CD4-positive, alpha-beta T cell treated with Interleukin-1 beta for 1 hour (primary cell): ENCODE data around the gene GRIN2B.

Source experiments
- DNase-seq, 2 donors: peaks; one replicate each; pipeline ENCODE4 v3.0.0-alpha.2; 2020 to 2022

The GRIN2B gene

DNA sequence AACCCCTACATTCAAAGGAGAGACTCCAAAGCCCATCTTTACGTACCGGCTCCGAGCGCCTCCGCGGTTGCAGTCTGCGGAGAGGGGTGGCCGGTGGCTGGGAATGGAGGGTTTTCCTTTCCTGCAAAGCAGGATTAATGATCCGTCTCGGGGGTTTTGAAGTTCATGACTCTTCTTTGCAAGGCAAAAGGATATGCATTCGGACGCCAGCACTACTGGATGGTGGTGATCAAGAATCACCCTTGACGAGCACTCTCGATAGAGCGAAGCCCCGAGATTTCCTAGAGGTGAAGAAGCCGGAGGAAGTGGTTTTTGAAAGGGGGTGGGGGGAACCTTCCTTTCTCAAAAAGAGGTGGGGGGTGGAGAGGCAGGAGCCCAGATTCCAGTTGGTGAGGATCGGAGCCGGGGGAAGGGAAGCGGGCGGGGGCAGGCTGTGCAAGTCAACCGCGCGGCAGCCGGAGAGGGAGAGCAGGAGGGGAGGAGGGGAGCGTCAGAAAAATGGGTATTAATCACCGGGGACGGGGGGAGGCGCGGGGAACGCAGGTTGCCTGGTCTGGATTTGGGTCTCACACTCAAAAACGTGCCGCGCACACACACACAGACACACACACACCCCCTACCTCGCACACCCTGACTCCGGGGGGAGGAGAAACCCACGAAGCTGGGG, at the start of gene GRIN2B:
Gene GRIN2B (minus strand): TSS at position 307 of the 667 bp plus-strand sequence. CDS start 115,394 bp downstream, outside the sequence.
- DNase-seq, result no peak

DNA sequence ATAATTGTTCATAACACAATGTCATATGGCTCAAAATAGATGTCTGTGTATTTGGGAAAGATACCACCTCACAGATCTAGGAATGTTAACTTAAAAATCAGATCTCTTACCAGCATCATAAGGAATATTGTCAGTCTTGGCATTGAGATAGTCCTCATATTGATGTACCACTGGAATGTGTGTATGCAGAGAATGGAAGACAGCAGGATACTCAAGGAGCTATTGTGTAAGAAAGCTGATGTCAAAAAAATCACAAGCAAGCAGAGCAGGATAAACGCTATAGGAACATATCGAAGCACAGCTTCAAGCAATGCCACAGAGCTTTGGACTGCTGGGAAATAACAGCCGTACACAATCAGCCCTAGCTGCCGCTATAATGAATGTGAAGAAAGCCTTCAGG, 45.1 kb upstream of the GRIN2B start:
- DNase-seq, result no peak

DNA sequence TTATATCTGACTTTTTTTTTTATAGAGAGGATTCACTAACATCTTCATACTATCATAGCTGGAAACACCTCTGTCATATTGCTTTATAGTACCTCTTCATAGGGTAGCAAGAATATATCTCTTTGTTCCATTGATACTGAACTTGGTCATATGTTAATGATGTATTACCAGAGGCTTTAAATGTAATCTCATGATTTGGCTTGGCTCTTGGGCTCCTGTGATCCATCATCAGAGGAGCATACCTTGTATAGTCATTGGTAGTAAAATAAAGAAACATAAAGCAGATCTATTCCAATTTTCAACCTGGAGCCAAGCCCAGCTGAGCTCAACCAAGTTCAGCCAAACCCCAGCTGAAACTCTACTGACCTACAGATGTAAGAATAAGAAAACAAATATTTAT, 43.2 kb upstream of the GRIN2B start:
- no peak for DNase-seq

DNA sequence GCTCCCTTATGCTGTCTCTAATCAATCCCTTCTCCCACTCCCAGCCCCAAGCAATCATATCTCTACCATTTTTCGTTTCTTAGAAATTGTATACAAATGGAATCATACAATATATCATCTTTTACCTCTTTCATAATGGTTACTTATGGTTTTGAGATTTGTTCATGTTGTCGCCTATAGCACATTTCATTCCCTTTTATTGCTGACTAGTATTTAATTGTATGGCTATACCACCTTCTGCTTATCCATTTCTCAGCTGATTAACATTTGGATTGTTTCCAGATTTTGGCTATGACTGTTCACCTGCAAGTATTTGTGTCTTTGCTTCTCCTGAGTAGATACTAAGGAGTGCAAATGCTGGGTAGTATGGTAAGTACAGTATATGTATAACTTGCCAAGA, 36.7 kb upstream of the GRIN2B start:
- no peak for DNase-seq

DNA sequence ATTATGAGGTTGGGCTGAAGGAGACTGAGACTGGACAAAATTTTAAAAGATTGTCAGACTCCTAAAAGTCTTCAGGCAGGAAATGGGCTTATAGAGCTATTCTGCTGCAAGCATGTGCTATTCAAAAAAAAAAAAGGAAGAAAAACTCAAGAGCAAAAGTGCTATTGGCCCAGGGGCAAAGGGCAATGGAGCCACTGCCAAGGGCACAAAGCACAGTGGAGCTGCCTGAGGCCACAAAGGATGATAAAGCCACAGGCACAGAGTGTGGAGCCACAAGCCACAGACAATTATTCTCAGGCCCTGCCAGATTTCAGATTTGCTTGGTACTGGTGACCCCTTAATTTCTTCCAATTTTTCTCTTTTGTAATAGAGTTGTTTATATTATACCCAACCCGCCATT, 29.6 kb upstream of the GRIN2B start:
- DNase-seq, result no peak

DNA sequence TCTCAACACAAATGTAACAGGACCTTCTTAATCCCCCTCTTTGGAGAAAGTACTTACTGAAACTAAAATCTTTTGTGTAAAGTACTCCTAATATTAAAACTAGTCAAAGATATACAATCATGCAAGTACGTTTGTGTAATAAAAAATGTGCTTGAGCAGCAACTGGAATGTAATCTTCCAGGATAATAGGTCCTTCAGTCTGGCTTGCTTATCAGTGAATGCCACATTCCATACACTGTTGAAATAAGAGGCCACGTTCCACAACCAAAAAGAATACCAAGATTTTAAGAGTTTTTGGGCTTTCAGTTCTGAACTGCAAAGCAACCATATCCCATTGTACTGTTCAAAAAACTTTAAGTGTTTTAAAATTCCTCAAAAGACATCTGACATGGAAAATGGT, 26.2 kb upstream of the GRIN2B start:
- DNase-seq, result no peak

DNA sequence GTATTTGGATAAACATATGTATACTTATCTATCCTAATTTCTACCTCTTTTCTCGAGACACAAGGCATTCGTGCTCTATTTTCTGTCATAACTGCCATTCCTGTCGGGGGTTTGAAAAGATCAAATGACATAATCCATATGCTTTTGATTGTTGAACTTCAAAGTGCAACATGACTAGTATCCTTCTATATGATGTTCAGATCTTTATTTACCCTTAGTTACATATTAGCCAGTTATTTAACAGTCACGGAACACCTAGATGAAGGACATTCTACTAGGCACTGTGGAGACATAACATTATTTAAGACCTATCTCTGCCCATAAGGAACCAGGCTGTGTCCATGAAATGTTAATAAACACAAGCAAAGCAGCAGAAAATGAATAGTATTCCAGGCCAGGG, 11.2 kb upstream of the GRIN2B start:
- no peak for DNase-seq

DNA sequence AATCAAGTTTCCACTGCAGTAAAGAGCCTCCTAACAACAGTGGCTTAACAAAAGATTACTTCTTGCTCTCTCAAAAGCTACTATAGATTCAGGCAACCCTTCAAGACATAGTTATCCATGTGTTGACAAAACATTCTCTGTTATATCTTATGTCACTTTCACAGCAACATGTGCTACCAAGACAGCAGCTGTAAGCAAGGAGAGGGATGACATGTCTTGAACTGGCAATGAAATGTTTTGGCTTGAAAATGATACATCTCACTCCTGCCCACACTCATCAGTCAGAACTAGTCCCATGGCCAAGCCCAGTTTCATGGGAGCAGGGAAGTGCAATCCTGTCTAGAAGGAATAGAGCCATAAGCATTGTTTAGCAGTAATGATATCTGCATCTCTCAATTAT, 10.7 kb upstream of the GRIN2B start:
- no peak for DNase-seq

DNA sequence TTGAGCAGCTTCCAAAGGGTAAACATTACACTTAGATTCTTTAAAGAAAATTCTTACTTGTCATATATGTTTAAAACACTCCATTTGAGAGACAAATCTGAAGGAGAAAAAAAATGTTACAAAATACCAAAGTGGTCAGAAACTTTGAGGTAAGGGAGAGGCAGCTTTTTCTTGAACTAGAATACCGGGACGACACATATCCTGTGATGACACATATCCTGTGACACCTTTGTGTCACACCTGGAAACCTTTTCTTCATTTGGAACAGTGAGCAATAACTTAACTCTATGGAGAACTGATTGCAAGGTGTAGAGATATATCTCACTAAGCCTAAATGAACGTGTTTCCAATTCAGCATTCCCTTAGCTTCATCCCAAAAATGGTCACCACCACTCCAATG, 4.6 kb upstream of the GRIN2B start:
- no peak for DNase-seq

DNA sequence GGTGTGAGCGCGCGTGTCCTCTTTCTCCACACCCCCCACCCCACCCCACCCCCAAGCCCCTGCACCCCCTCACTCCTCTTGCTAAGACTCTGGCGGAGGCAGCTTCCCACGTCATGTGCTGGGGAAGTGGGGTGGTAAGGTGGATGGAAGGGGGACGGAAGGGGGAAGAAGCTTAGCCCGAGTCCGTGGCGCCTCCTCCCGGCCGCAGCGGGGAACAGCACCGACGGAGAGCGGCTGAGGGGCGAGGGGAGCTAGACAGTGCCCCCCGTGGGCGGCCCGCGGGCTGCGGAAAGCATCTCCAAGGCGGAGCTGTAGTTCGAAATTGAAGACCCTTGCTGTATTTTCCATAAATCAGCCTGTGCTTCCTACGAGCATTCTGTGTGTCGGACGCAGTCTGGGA, 588 bp upstream of the GRIN2B start:
- DNase-seq, result no peak

DNA sequence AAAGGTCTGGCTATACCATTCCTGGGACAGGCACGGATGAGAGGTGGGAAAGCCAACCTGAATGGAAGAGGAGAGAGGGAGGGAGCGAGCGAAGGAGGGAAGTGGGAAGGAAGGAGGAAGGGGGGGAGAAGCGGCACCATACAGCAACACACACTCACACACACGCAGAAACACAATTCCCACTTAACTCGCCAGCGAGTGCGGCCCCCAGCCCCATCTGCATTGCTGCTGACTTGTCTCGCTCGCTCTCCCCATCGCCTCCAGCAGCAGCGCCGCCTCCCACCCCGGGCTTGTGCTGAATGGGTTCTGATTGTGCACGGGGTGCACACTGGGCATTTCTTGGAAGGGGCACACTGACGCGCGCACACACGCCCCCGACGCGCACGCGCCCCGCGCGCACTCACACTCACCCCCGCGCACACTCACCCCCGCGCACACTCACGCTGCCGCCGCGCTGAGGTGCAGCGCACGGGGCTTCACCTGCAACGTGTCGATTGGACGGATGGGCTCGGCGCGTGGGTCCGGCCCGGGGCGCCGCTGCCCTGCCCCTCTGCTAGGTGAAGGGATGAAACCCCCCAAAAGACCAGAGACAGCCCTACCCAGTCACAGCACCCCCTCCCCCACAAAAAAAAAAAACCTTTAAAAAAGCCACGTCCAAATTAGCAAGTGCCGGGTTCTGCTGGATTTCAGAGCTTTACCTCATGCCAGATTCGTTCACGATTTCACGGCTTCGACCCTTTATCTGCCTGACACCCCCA, 685 bp downstream of the GRIN2B start:
- no peak for DNase-seq

DNA sequence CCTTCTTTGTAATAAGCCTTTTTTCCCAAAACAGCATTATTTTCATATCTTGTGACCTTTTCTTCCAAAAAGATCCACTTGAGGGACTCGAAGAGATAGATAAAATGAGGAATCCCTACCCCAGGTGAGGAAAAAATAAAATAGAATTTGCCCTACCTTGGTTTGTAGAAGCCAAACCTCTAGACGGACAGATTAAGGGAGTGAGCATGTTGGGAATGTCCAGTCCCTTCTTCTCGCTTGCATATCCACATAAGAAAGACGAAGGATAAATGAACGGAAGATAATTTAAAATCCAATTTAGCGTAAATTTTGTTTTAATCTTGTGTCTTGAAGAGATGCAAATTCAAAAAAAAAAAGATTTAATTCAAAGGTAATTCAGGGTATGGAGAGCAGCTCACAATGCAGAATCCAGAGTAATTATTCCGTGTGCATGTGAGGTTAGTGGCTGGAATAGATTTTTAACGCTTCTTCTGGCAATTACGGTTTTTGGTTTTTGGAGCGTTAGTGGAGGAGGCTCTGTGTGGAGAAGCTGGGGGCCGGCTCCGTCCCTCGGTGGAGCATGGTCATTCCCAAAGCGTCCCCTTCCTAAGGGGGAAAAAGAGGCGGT, 1.5 kb downstream of the GRIN2B start:
- no peak for DNase-seq

DNA sequence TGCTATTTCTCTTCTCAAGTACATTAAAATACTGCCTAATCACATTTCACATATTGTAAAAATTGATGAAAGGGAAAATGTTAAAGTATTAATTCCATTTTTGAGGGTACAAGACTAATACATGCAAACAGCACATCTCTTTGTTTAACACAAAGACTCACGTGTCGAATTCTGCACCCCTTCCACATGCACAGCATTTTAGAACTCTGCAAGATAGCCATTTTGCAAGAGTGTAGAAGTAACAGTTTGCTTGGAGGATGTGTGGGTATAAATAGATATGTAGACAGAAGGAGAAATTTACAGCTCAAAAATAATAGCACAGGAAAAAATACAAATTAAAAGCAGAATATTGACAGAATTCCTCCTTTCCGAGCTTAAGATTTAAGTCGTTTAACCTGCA, 2.5 kb downstream of the GRIN2B start:
- DNase-seq, result no peak

DNA sequence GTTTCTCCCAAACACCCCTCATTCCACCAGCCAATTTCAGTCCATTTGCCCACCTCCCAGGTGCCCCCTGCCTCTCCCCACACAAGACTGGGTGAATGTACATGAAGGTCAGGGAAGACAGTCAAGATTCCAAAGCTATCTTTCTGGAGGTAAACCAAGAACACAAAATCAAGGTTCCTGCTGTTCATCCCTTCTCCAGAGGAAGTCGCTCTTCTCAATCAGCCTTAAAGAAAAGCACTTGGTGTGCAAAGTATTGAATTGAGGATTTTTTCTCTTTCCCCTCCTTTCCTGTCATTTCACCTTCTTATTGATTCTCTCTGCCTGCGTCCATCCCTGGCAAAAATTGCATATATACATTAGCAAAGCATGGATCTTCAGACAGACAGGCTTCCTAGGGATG, 4.5 kb downstream of the GRIN2B start:
- DNase-seq, result no peak

DNA sequence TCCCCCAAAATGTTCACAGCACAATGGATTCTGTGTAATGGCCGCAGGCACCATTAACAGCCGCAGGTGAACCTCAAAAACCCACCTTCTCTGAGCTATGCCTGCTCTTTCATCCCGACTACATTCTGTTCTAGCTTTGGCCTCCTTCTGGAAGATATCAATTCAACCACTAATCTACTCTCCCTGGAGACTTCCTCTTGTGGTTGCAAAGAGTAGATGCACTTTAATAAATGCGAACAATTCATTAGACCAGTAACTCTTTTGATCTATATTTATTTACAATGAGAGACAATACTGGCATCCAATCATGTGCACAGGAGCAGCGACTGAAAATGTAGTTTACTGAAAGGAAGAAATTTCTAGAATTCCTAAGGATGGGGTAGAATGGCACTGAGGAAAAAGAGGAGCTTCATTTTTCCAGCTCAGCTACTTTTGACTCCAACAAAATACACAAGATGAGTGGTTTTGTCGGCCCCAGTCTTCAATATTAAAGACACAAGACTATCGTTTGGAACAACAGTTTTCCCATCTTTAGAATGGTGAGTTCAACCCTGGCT, 5.3 kb downstream of the GRIN2B start:
- no peak for DNase-seq

DNA sequence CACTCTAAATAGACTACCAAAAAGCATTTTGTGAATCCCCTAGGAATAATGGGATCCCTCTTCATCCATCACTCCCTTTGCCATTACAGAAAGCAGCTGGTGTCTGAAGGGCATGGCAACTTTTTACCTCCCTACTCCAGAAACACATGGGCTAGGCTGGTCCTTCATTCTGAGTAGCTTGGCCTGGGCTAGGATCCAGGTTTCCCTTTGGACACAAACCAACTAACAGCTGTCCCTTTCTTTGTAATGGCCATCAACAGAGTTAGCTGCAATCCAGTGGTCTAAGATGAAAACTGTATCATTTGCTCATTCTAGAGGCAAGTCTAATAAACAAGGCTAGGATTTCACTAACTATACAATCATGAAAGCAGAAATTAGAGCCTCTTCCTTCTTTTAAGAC, 7.4 kb downstream of the GRIN2B start:
- DNase-seq, result no peak

DNA sequence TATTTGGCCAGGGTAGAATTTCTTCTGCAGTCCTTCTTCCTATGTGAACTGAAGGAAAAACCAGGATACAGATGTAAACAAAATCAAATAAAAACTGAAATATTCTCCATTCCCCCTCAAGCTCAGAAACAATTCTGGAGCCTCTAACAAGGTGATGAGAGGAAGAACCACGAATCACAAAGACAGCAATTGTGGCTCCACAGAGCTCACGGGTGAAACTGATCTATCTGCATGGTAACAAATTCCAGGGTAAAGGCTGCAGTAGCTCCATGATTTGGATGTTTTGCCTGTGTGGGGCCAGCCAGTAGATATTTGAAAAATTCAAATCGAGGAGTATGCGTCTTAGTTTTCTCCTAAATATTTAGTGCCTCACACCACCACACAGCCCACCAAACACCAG, 10.6 kb downstream of the GRIN2B start:
- no peak for DNase-seq

DNA sequence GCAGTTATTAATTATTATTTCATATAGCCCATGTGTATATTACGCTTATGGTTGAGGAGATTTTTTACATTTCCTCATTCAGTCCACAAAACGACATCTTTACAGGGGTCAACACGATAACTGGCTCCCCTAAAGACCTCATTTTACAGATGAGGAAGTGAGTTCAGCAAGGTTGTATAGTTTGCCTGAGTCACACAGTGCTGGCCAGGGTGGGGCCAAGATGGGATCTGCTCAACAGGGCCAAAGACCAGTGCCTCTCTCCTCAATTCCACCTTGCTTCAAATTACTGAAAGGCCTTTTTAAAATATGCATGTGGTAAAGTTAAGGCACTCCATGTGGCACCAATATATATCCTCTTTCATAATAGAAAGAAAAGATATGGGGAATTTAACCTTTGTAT, 13.1 kb downstream of the GRIN2B start:
- no peak for DNase-seq

DNA sequence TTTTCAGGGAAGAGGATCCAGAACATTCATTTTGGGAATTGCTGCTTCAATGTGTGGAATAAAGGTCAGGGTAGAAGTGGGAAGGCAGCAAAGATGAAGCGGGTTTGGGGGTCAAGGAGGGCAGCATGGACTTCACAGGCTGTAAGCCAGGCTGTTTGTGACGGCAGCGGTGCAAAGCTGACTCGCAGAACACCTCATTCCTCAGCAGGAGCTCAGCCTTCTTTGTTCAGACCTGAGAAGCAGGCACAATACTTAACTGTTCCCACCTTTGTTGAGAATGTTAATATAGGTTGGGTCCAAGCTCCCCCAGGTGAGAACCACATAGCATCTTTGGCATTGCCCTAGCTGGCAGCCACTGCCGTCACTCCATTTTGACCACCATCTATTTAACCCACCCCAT, 16.7 kb downstream of the GRIN2B start:
- DNase-seq, result no peak

DNA sequence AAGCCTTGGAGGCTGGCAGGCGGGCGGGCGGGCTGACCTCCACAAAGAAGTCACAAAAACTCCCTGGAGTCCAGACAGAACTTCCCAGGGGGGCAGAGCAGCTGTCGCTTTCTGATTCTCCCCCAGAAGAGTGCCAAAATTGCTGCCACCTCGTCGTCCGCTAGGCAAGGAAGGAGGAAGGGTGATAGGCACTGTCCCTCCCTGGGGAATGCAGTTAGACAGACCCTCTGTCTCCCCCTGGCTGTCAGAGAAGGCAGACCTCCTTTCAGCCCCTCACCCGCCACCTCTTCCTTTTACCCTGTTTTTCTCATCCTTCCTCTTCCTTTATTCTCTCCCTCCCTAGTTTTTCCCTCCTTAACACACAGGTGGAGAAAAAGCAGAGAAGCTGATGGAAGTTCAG, 18.7 kb downstream of the GRIN2B start:
- no peak for DNase-seq

DNA sequence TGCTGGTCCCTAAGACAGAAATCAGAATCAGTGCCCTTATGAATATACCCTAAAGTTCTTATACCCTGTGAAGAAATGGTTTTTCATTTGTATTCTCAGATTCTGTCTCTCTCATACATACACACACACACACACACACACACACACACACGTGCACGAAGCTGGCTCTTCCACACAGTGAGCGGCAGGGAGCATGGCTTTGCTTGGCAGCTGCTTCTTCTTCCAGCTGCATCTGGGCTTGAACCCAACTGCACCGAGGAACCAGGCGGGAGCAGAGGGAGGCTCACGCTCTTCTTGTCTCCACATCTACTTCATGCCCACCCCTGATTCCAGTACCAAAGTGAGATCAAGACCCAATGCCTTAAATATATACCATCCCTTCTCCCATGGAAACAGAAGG, 19.4 kb downstream of the GRIN2B start:
- no peak for DNase-seq

DNA sequence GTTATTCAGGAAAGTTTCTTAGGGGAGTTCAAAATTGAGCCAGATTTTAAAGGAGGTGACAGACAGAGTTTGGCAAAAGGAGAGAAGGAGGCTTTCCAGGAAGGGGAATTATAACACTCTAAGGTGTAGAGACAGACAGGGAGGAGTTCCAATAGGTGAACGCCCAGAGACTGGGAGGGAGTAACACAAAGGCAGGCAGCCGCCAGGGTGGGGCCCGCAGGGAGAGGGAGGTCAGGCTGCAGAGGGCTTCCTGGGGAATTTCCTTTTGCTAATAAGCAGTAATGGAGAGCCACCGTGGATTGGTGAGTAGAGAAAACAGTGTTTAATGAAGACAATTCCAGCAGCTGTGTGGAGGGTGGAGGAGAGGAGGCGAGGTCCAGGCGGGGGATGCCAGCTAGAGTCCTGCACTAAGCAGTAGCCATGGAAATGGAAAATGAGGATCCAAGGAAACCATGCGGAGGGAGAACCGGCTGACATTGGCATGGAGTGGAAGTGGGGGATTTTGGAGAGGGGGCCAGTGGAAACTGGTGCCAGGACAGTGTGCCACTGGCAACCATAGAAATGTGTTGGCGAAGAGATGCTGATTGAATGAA, 22.2 kb downstream of the GRIN2B start:
- DNase-seq, result no peak

DNA sequence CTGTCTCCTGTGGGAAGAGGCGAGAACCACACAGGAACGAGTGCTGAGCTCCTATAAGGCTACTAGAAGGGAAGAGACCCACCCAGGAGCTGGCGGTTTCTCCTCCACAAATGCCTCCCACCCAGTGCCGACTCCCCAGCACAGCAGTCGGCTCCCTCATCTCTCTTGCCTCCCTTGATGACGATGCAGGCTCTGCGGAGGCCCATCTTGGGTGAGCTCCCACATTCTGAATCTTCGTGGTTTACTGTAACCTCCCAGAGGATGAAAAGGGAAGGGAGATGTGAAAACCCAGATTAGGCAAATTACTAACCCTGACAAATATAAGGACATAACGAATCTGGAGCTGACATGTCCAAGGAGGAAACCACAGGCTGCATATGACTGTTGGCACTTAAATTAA, 23.8 kb downstream of the GRIN2B start:
- DNase-seq, result no peak
